Upper lobe of left lung (tissue), 4 donors: Measurements from ENCODE around the gene CERS6.

Source experiments
- CTCF ChIP-seq, 6 experiments: fragments of 450-650 bp in 4 of 6; fragments of 200-600 bp in 2 of 6; sonication (generic) in 2 of 6; IDR thresholded peaks; one replicate each; pipeline ENCODE4 v1.5.1; 2016 to 2019; ENCODE audit warnings: antibody characterized with exemption in 6 of 6
- POLR2A ChIP-seq, 4 donors: fragments of 450-650 bp; IDR thresholded peaks; one replicate each; pipeline ENCODE4 v1.5.1; 2016 to 2017; ENCODE audit warnings: antibody characterized with exemption in 4 of 4, mild to moderate bottlenecking in 2 of 4

DNA sequence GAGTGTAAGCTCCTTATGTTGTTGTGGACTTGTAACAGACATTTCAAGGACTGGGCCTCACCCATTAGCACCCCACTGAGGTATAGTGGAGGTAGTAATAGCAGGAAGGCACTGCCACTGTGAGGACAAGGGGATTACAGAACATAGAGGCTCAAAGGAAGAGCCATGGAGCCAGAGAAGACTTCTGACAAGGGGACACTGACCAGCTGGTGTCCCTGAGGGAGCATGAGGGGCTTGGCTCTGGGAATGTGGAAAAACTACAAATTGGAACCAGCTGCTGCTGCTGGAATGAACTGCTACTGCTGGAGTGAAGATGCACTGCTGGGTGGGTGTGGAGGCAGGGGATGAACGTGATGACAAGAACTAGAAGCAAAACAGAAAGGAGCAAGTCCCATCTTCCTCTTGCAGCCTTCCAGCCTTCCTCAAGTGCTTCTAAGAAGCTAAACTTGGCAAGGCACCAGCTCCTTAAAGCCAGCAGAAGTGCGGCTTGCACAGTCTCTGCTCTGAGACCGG lies 179.0 kb downstream of the CERS6 start:
- TF ChIP-seq CTCF (IDR thresholded peaks at IDR 0.05) (no peak), POLR2A (IDR thresholded peaks at IDR 0.05) (no peak)
